Fibroblast of peridontal ligament (primary cell): ENCODE data around the gene ATP2A1.
"Not testable (repeated sequence)": the region's sequence is repeated elsewhere in the genome, so short reads cannot be mapped to it uniquely, and the experiment has no call there.

Experiments
- DNase-seq: peaks from one replicate; pipeline ENCODE4 v3.0.0-alpha.2; 2010; ENCODE audit errors: extremely low read depth

ATP2A1 gene

DNA sequence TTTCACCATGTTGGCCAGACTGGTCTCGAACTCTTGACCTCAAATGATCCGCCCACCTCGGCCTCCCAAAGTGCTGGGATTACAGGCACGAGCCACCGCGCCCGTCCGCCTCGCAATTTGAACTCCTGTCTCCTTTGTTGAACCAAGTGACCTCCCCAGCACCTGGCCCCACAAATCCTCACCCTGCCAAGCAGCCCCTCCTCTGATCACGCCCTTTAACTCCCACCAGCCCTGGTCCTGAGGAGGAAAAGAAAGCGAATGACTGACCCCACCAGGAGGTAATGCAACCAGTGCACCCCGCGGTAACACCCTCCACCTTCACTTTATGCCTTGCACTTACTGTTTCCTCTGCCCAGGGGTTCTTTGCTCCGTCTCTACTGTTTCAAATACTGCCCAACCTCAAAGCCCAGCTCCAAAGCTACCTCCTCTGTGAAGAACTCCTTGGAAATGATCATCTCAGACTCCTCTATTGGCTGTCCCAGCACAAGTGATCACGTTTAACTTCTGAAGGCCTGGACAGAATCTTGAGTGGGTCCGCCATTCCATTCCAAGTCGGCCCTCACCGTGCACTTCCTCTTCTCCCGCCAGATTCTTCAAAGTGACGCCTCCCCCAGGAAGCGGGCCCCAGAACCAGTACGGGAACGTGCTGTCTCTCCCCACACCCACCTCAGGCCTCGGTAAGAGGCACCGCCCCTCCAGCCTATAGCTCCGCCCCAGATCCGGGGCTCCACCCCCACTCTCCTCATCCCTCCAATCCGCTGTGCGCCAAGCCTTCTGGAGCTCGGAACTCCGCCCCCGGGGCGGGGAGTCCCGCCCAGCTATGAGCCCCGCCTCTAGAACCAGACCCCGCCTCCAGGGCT is 57.9 kb downstream of the ATP2A1 start:
- DNase-seq, result peak; percentile 55

DNA sequence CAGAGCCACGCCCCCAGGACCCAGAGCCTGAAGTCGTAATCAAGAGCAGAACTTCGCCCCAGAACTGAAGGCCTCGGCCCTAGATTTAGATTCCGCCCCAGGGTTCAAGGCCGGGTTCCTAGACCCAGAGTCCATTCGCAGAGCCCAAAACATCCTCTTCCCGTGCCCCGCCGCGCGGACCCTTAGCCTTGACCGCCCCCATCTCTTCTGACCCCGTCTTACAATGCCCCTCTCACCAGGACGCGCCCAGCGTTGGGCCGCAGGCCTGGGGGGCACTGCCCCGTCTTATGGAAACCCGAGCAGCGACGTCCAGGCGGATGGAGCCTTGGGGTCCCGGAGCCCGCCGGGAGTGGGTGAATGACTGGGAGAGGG is 58.5 kb downstream of the ATP2A1 start:
- DNase-seq, result no peak

DNA sequence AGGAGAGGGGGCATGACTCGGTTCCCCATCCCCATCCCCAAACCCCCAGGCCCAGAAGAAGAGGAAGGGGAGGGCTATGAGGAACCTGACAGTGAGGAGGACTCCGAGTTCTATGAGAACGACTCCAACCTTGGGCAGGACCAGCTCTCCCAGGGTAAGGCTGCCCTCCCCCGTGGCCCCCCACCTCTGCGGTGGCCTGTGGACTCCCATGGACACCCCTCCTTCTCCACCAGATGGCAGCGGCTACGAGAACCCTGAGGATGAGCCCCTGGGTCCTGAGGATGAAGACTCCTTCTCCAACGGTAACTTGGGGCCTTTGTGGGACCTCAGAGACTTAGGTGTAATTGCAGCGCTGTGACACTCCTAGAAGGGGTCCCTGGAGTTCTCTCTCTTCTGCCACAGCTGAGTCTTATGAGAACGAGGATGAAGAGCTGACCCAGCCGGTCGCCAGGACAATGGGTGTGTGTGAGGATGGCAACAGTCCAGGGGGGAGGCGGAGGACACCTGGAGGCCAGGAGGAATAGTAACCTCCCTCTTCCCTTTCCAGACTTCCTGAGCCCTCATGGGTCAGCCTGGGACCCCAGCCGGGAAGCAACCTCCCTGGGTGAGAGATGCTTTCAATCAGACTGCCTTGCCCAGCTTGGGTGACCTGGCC is 59.1 kb downstream of the ATP2A1 start:
- no peak for DNase-seq

DNA sequence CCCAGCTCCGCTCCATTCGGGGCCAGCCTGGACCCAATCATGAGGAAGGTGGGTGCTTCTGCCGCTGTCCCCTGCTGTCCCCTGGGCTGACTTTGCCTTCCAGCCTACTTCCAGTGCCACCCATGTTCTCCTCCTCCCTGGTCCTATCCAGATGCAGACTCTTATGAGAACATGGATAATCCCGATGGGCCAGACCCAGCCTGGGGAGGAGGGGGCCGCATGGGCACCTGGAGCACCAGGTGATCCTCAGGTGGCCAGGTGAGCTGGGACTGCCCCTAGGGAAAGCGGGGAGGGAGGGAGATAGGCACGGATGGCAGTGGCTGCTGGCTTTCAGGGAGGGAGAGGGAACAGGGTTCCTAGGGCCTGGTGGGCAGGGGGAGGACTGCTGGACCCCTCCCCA is 60.4 kb downstream of the ATP2A1 start:
- DNase-seq, result no peak

DNA sequence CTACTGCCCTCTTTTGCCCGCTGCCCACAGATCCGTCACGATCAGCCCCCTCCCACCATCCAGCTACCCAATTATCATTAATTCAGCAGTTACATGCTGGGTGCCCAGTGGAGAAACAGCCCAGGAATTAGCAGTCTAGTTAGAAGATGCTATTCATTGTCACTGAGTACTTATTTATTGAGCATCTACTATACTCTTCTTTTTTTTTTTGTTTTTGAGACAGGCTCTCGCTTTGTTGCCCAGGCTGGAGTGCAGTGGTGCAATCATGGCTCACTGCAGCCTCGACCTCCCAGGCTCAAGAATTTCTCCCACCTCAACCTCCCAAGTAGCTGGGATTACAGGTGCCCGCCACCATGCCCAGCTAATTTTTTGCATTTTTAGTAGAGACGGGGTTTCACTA is 61.5 kb downstream of the ATP2A1 start:
- DNase-seq, result not testable (repeated sequence)

DNA sequence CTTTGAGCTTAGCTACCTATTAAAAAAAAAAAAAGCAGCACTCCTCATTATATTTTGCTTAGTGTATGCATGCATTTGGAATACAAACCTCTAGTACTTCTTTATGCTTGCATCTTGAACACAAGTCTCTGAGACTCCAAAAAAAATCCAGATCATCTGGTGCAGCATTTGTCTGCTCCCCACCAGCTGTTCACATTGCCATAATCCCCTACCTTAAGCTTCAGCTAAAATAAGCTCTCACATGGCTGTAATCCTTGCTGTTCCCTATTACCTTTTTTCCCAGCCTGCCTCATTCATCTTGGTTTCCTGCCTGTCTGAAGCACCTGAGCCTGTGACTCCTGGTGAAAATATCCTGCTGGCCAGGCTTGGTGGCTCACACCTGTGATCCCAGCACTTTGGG is 65.0 kb downstream of the ATP2A1 start:
- no peak for DNase-seq

DNA sequence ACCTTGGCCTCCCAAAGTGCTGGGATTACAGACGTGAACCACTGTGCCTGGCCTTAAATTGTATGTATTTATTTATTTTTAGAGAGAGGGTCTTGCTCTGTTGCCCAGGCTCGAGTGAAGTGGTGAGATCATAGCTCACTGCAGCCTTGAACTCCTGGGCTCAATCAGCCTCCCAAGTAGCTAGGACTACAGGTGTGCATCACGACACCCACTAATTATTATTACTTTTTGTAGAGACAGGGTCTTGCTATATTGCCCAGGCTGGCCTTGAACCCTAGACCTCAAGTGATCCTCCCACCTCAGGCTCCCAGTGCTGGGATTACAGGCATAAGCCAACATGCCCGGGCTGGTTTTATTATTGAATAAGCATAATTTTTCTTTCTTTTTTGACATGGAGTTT is 68.4 kb downstream of the ATP2A1 start:
- no peak for DNase-seq

DNA sequence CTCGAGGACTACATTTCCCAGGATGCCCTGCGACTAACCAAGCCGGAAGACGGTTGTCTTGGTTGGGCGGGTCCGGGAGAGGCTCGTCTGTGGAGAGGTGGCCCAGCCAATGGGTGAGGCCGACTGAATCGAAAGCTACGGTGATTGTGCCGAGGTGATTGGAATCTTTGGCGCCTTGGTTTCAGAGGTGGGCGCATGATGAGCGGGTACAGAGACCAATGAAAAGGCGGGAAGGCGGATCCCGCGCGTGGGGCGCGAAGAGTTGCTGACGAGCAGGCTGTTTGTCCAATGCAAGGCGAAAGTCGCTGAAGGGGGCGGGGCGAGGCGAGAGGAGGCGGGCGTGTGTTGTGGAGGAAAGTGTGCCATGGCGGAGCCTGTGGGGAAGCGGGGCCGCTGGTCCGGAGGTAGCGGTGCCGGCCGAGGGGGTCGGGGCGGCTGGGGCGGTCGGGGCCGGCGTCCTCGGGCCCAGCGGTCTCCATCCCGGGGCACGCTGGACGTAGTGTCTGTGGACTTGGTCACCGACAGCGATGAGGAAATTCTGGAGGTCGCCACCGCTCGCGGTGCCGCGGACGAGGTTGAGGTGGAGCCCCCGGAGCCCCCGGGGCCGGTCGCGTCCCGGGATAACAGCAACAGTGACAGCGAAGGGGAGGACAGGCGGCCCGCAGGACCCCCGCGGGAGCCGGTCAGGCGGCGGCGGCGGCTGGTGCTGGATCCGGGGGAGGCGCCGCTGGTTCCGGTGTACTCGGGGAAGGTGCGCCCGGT is 72.5 kb downstream of the ATP2A1 start, which contains the start of gene NFATC2IP:
TSS of gene NFATC2IP (plus strand) at position 290 of the 762 bp plus-strand sequence. CDS start at position 365, 75 bp downstream.
- DNase-seq, result peak; percentile 100

DNA sequence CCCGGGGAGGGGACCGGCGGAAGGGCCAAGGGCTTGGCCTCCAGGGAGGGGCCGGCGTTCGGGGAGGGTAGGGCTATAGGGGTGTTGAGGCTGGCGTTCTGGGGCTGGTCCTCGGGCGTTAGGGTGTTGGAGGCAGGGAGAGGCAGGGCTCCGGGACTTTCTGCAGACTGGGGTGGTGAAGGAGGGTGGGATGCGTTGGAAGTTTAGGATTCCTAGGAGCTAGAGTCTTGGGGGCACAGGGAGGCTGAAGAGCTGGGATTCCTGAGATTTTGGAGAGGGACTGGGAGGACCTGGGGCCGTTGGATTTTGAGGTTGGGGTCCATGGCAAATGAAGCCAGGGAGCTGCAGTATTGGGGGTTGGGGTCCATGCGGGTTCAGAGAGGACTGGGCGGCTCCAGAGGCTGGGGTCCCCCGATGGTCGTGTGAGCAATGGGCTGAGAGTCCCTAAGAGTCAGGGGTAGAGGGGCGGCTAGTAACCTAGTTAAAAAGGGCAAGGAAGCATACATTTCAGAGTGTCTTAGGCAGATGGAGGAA is 73.2 kb downstream of the ATP2A1 start:
- no peak for DNase-seq
